WI38 (cell line): ENCODE measurements around the gene TPR.

Source experiments
- H3K4me3 ChIP-seq: 2 replicates; pipeline ENCODE4 v1.5.1; 2011; ENCODE audit warnings: low read depth, mild to moderate bottlenecking, control low read depth, low read length
- TF ChIP-seq, protein P1 (sequence below): IDR thresholded peaks from 2 replicates; pipeline ENCODE4 v1.5.1; 2012; ENCODE audit warnings: low read depth, mild to moderate bottlenecking, control low read depth, low read length

TPR gene

DNA sequence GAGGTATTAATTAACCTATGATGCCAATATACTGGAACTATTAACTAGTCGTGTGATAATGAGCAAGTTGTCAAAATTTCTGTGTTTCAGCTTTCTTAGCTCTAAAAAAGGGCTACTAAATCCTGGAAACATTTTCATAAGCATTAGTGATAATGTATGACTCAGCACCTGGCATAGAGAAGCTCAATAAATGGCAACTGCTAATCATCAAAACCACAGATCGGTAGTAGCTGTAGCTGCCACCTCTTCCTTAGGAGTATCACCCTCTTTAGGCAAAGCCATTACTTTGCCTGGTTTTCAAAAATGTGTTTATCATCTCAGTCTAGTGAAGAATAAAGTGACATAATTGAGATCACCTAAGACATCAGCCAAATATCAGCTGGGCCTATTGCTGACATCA, 75.5 kb downstream of the TPR start:
- H3K4me3 ChIP-seq, result no peak overlapping the region
- TF ChIP-seq, protein P1, sequence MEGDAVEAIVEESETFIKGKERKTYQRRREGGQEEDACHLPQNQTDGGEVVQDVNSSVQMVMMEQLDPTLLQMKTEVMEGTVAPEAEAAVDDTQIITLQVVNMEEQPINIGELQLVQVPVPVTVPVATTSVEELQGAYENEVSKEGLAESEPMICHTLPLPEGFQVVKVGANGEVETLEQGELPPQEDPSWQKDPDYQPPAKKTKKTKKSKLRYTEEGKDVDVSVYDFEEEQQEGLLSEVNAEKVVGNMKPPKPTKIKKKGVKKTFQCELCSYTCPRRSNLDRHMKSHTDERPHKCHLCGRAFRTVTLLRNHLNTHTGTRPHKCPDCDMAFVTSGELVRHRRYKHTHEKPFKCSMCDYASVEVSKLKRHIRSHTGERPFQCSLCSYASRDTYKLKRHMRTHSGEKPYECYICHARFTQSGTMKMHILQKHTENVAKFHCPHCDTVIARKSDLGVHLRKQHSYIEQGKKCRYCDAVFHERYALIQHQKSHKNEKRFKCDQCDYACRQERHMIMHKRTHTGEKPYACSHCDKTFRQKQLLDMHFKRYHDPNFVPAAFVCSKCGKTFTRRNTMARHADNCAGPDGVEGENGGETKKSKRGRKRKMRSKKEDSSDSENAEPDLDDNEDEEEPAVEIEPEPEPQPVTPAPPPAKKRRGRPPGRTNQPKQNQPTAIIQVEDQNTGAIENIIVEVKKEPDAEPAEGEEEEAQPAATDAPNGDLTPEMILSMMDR, result no peak

DNA sequence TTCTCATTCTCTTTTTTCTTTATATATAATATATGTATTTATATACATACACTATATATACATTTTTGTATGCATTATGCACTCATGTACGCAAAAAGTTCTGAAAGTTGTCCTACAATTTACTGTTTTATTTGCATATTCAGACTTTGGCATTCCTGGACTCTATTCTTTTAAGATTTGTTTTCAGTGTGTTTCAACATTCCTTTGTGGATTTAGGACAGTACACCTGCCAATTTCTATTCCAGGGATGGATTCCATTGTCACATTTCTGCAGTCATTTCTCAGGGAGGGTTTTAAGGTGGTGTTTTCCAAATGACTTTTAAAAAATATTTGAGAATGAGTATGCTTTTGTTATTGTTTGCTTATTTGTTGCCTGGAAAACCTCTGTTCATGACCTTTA, 76.2 kb downstream of the TPR start:
- TF ChIP-seq, protein P1, result no peak
- H3K4me3 ChIP-seq, result no peak overlapping the region

DNA sequence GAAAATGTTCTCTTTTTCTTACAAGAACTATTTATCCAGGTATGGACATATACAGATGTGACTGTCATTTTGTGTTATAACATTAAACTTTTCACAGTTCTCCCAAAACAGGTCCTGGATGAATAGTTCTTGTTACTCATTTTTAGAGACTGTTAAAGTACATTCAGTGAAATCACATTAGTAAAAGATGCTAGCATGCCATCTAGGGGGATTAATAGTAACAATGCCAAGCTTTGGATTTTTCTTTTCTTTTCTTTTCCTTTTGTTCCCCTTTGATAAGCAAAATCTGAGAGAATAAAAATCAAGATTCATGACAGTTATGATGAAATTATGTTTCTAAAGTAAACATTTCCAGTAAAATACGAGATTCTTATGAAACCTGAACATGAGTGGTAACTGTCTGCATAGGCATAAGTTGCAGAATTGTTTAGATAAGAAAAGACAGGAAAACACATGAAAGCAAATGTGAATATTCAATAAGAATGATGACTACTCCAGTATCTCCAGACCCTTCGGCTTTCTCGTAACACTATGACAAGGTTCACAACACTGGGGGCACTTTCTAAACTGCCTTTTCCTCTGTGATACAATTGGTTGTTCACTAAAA, 77.5 kb downstream of the TPR start:
- no peak overlapping the region for H3K4me3 ChIP-seq
- TF ChIP-seq, protein P1, result no peak

DNA sequence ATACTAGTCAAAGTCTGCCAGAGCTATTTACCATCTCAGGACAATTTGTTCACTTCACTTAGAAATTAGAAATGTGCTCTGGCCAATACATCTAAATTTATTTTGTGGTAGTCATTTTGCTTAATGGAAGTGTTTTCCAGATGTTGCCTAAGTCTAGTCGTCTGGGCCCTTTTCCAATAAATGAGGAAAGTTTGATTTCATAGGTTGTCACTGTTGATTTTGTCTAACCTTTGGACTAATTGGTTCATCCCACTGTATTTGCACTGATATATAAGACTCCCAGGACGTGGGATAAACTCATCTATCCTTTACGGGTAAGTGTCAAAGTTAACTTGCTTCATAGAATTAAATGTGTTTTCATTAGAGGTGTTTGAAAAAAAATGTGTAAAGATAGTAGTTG, 79.1 kb downstream of the TPR start, which contains the start of gene PRG4:
Gene PRG4, plus strand, starts transcription at position 300 of the 400 bp plus-strand sequence.
- TF ChIP-seq, protein P1, result no peak
- H3K4me3 ChIP-seq, result no peak within 1 kb of the TSS

DNA sequence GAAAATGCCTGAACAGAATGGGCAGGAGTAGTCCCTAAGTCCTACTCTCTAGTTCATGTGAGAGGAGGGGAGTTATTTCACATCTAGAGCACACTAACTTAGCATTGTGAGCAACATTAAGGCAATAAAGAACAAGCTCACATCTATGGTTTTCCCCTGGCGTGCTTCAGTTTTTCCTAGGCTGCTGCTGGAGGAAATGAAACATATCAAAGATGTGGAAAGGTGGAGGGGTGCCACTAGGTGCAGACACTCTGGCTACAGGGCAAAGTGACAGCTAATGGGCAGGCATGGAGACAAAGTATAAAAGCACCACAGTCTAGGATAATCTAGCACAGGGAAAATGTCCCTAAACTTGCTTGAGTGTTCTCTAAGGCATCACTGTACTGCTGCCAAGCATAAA, 82.2 kb downstream of the TPR start:
- no peak overlapping the region for H3K4me3 ChIP-seq
- TF ChIP-seq, protein P1, result no peak

DNA sequence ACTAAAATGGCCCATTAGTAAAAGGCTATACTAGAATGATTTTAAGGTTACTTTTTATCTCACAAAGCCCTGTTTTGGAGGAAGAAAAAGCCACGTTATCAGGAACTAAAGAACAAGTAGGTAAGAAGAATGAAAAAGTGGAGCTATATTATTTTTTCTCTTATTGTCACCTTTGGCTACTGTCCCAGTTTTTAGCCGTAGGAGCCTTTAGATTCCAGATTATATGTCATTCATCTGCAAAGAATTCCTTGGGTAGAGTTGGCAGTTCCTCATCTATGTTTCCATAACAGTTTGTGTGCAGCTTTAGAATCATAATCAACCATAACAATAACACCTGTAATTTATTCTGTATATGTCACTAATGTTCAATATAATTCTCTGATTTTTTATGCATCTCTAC, 83.8 kb downstream of the TPR start:
- TF ChIP-seq, protein P1, result no peak
- H3K4me3 ChIP-seq, result no peak overlapping the region

DNA sequence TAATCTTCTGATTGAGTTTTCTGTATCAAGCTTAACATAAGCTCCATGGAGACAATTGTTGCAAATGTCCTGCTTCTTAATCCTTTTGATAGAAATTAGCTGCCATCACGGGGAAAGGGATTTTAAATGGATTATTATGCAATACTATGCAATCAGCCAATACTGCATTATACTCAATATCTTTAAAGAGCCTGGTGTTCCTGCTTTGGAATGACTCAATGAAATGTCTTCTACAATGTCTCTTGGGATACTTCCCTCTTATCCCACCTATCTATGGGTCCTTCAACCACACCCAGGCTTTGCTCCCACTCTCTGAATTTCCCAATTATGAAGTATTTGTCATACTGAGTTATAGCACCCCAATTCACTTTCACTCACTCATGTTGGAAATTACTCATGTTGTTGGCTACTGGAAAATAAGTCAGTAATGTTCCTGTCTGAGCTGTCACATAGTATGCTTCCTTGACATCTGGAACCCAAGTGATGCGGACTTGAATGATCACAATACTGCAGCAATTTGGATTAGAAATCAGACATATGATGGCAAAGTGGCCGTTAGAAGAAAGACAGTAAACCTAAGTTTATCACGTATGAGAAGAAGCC, 85.0 kb downstream of the TPR start:
- TF ChIP-seq, protein P1, result no peak
- no peak overlapping the region for H3K4me3 ChIP-seq
